H1 (cell line): Measurements from ENCODE around the gene GPR15LG. TPM values are rescaled to one million over a fixed set of nuclear protein-coding genes. Genes with fewer than 3 reads are reported as not detected.

Source experiments
- ASH2L ChIP-seq: fragments of 200-600, 300-600 bp; sonication (generic); IDR thresholded peaks from one replicate; pipeline ENCODE4 v1.7.1; 2017; ENCODE audit warnings: low read length
- TCF12 ChIP-seq: IDR thresholded peaks from 2 replicates; pipeline ENCODE4 v1.6.1; 2011; ENCODE audit warnings: low read depth, mild to moderate bottlenecking, low read length
- TEAD4 ChIP-seq: IDR thresholded peaks from 2 replicates; pipeline ENCODE4 v1.6.1; 2012; ENCODE audit warnings: low read depth, low read length, inconsistent platforms, mixed read lengths
- polyA plus RNA-seq, 7 experiments: library from polyadenylated mRNA; depleted of rRNA in 3 of 7; stranded (reverse) in 5 of 7; unstranded in 2 of 7; fragments of >200 nt in 5 of 7; fragments of 200-250 nt in 2 of 7; gene quantifications; 1 replicate in 5 of 7; 2 replicates in 1 of 7; 4 replicates in 1 of 7; pipeline versions ENCODE4 v1.2.1 to v1.2.3, GENCODE V29; 2011 to 2013; ENCODE audit warnings: missing spikeins in 2 of 7, mixed read lengths in 2 of 7
- total RNA-seq: library from RNA; stranded (reverse); fragmentation: NEBNext Ultra II Directional; extraction: Animal tissue kit (Norgen Biotek cat#: 25700); gene quantifications from 2 replicates; pipeline ENCODE4 v1.2.1, GENCODE V29; 2021
- TF ChIP-seq, protein P1 (sequence below): fragments of 300-600 bp; sonication (generic); IDR thresholded peaks from 2 replicates; pipeline ENCODE4 v1.7.1; 2012; ENCODE audit warnings: low read length, moderate library complexity, mild to moderate bottlenecking, inconsistent platforms; ENCODE audit not compliant: insufficient replicate concordance

GPR15LG gene
- total and polyA plus RNA-seq, 2 of the 8 experiments (the other 6 are each of a cell fraction or from before 2014, with no cell fraction given), result not detected

DNA sequence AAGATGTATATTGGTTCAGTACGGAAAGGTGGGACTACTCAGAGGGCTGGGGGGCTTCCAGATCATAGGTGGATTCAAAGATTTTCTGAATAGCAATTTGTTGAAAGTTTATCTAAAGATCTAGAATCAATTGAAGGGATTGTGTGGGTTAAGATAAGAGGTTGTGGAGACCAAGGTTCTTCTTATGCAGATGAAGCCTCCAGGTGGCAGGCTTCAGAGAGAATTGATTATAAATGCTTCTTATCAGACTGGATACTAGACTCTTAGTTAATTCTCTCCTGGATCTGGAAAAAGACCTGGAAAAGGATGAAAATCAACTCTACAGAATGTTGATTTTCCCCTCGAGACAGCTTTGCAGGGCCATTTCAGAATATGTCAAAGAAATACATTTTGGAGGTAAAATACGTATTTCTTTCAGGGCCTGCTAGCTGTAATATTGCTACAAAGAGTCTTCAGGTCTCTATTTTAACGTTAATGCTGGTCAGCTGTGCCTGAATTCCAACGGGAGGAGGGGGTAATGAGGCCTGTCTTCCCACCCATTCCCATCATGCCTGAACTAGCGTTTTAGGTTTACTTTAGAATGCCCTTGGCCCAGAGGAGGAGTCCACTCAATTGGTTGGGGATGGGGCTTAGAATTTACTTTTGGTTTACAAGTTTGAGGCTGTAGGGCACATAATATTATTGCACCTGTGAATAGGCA lies 12.8 kb upstream of the GPR15LG start (continued):
- TF ChIP-seq, protein P1, sequence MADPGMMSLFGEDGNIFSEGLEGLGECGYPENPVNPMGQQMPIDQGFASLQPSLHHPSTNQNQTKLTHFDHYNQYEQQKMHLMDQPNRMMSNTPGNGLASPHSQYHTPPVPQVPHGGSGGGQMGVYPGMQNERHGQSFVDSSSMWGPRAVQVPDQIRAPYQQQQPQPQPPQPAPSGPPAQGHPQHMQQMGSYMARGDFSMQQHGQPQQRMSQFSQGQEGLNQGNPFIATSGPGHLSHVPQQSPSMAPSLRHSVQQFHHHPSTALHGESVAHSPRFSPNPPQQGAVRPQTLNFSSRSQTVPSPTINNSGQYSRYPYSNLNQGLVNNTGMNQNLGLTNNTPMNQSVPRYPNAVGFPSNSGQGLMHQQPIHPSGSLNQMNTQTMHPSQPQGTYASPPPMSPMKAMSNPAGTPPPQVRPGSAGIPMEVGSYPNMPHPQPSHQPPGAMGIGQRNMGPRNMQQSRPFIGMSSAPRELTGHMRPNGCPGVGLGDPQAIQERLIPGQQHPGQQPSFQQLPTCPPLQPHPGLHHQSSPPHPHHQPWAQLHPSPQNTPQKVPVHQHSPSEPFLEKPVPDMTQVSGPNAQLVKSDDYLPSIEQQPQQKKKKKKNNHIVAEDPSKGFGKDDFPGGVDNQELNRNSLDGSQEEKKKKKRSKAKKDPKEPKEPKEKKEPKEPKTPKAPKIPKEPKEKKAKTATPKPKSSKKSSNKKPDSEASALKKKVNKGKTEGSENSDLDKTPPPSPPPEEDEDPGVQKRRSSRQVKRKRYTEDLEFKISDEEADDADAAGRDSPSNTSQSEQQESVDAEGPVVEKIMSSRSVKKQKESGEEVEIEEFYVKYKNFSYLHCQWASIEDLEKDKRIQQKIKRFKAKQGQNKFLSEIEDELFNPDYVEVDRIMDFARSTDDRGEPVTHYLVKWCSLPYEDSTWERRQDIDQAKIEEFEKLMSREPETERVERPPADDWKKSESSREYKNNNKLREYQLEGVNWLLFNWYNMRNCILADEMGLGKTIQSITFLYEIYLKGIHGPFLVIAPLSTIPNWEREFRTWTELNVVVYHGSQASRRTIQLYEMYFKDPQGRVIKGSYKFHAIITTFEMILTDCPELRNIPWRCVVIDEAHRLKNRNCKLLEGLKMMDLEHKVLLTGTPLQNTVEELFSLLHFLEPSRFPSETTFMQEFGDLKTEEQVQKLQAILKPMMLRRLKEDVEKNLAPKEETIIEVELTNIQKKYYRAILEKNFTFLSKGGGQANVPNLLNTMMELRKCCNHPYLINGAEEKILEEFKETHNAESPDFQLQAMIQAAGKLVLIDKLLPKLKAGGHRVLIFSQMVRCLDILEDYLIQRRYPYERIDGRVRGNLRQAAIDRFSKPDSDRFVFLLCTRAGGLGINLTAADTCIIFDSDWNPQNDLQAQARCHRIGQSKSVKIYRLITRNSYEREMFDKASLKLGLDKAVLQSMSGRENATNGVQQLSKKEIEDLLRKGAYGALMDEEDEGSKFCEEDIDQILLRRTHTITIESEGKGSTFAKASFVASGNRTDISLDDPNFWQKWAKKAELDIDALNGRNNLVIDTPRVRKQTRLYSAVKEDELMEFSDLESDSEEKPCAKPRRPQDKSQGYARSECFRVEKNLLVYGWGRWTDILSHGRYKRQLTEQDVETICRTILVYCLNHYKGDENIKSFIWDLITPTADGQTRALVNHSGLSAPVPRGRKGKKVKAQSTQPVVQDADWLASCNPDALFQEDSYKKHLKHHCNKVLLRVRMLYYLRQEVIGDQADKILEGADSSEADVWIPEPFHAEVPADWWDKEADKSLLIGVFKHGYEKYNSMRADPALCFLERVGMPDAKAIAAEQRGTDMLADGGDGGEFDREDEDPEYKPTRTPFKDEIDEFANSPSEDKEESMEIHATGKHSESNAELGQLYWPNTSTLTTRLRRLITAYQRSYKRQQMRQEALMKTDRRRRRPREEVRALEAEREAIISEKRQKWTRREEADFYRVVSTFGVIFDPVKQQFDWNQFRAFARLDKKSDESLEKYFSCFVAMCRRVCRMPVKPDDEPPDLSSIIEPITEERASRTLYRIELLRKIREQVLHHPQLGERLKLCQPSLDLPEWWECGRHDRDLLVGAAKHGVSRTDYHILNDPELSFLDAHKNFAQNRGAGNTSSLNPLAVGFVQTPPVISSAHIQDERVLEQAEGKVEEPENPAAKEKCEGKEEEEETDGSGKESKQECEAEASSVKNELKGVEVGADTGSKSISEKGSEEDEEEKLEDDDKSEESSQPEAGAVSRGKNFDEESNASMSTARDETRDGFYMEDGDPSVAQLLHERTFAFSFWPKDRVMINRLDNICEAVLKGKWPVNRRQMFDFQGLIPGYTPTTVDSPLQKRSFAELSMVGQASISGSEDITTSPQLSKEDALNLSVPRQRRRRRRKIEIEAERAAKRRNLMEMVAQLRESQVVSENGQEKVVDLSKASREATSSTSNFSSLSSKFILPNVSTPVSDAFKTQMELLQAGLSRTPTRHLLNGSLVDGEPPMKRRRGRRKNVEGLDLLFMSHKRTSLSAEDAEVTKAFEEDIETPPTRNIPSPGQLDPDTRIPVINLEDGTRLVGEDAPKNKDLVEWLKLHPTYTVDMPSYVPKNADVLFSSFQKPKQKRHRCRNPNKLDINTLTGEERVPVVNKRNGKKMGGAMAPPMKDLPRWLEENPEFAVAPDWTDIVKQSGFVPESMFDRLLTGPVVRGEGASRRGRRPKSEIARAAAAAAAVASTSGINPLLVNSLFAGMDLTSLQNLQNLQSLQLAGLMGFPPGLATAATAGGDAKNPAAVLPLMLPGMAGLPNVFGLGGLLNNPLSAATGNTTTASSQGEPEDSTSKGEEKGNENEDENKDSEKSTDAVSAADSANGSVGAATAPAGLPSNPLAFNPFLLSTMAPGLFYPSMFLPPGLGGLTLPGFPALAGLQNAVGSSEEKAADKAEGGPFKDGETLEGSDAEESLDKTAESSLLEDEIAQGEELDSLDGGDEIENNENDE, result peak; percentile 35
- peak; percentile 87 for TF ChIP-seq TEAD4
- TF ChIP-seq ASH2L, result peak; percentile 26
- TF ChIP-seq TCF12, result 0 out of 2 replicates have a peak, but pooled peaks have one; percentile 54
